GM19035 (cell line): ENCODE data around the gene IGSF3.
"Not testable (repeated sequence)": the region's sequence is repeated elsewhere in the genome, so short reads cannot be mapped to it uniquely, and the experiment has no call there.

ENCODE experiments used
- ATAC-seq: cut with Tn5 transposase; IDR thresholded peaks from one replicate; pipeline ENCODE4 v1.9.1; 2021; ENCODE audit not compliant: unreplicated experiment

The IGSF3 gene

DNA sequence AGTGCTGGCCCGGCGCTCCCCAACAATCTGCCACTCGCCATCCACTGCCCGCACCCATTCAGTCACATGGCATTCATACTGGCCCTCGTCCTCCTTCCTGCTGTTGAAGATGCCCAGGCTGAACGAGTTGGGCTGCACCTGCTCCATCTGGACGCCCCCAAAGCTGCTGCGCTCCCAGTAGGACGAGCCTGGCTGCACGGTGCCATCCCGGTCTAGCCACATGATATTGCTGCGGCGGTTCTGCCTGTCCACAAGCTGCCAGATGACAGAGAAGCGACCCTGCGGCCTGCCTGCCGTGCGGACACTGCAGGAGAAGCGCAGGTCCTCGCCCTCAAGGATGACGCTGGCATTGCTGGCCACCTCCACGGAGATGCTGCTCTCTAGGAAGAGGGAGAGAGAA is 63.9 kb downstream of the IGSF3 start:
- ATAC-seq = not testable (repeated sequence)

- not testable (repeated sequence) for ATAC-seq
Measured at GRCh38 chr1:116599369-116599768, 68.2 kb downstream of the IGSF3 start.

DNA sequence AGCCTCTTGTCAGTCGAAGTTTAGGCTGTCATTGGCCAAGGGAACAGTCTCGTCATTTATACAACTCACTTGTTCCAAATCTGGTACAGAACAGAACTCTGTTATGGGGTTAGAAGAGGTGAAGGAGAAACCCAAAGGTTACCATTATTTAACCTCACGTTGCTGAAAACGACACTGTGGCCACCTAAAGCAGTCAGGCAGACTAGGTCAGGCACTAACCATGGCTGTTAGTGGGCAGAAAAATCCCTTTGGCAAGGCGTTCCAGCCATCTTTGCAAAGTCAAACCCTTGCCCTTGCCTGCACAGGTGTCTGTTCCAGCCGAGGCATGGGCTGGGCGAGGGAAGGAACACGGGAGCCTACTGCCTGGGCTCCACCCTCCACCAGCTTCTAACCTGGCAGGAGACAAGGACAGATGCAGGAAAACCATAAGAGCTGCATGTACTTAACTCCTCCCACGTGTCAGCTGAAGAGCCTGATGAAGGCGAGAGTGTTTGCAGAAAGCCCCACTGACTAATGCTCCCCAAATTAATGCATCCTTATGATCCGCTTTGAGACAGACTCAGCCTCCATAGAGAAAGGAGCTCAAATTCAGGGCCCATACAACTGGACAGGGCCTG is 69.0 kb downstream of the IGSF3 start:
- ATAC-seq = not testable (repeated sequence)

DNA sequence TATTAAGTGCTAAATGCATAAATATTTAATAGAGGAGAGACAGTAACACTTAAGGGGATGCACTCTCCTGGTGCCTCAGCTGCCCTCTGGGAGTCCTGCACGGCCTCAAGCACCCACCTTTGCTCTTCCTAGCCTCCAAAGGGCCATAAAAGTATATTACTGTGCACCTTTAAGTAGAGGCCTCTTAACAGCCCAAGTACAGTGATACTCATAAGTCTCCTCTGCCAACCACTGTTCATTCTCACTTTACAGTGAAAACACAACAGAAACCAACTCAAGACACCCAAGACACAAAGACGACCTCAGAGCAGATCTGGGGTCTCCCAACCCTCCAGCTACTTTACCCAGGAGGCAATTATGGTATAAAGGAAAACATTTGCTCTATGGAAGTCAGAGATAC is 70.1 kb downstream of the IGSF3 start:
- peak; percentile 84 for ATAC-seq

DNA sequence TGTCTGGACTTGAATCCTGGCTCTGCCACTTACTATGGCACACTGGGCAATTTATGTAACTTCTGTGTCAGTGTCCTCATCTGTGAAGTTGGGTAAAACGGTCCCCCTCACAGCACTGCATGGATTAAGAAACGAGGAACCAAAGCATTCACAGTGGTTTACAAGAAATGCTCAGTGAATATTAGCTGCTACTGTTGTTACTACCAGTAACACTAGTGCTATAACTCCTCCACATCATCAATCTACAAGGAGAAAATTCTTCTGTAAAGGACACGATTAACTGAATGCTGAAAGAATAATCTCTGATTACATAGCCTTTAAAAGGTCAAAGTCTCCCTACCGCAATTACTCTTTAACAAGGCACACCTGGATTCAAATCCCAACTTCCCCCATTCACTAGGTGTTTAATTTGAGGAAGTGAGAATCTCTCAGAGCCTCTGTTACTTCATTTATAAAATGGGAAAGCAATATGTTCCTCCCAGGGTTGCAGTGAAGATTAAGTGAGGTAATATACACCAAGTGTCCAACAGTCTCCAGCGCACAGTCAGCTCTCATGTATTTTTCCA is 70.7 kb downstream of the IGSF3 start:
- not testable (repeated sequence) for ATAC-seq

- not testable (repeated sequence) for ATAC-seq
Measured at GRCh38 chr1:116595946-116596741, 71.4 kb downstream of the IGSF3 start.

- ATAC-seq = not testable (repeated sequence)
Measured at GRCh38 chr1:116595065-116595840, 72.3 kb downstream of the IGSF3 start.

GRCh38 chr1:116593977-116594376 is 73.6 kb downstream of the IGSF3 start:
- ATAC-seq = not testable (repeated sequence)

DNA sequence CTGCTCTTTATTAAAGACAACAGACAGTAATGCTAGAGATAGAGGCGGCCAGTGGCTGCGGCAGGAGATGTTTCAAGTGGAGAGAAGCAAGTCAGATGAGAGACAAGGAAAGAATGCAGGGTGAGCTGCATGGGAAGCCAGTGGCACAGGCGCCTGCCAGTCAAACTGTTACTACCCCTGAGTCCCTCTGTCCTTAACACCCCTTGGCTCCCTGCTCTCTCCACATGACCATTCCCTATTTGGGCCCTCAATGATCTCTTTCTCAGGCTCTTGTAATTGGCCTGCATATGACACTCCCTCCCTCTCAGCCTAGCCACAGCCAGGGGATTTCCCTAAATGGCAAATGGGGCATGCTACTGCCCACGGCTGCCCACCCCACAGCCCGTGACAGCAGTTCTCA is 74.1 kb downstream of the IGSF3 start:
- ATAC-seq = not testable (repeated sequence)

DNA sequence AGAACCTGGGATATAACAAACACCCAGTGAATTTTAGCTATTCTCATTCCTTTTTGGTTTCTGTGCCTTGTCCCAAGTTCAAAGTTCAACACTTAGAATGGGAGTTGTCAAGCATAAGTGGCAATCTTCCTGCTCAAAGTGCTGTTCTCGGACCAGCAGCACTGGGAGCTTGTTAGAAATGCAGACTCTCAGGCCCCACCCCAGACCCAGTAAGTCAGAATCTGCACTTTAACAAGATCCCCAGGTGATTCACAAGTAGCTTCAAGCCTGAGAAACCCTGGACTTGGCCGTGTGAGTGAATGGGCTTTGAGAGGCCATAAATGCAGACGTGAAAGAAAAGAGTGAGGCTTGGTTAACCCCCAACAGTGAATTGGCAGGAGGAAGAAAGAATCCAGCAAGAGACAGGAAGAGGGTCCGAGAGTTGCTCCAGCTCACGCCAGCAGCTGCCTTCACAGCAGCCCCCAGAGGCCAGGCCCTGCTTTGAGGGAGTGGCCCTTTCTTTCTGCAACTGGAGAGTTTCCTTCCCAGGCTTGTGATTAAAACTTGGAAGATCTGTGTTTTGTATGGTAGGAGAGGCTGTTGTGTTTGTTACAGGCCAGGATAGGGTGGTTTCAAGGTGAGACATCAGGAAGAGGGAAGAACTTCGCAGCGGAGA is 75.5 kb downstream of the IGSF3 start:
- ATAC-seq = not testable (repeated sequence)

GRCh38 chr1:116591006-116591950 is 76.3 kb downstream of the IGSF3 start:
- ATAC-seq = not testable (repeated sequence)

DNA sequence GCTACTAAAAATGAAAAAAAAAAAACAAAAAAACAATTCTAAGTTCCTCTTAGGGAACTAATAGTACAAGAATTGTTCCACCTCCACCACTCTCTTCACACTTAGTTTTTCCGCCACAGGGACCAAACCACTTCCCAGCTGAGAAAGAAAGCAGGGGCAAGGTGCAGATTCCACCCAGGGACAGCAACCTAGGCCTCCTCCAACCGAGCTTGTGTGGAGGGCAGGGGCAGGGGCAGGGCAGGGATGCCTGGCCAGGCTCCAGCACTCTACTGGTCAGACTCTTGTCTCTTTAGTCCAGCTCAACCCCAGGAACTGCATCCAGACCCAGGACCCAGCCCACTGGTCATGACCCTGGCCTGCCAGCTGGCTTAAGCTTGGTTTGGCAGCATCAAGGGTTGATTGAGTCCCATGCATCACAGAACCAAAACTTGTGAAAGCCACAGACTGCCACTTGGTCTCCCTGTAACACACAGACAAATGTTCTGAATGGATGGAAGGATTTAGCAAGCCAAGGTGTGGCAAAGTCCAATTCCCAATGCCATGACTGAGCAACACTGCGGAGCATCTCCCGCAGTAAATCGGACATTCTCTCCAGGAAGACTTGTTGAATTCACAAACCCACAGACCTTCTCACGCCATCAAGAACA is 77.1 kb downstream of the IGSF3 start:
- ATAC-seq = not testable (repeated sequence)

DNA sequence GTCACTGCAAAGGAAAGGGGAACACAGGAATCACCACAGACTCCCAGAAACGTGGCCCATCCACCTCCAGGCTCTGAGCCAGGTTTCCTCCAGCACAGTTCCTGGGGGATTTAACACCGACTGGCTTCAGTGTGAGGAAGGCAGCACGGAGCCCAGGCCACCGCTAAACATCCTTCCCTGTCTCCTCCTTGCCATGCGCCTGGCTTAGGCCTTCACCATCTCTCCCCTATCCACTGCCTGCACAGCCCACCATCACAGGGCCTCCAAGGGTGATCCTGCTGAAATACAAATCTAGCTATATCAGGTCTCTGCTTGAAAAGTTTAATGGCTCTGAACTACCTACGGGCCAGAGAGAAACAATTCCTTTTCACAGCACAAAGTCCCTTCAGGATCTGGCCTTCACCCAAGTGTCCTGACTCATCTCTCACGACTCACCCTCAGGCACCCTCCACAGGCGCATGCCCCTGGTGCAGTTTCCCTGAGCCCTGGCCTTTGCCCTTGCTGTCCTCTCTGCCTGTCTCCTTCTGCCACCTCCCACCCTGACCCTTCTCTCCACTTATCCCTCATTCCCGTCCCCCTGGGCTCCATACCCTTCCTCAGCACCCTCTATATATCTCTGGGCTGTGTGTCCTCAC is 78.3 kb downstream of the IGSF3 start:
- ATAC-seq = not testable (repeated sequence)

DNA sequence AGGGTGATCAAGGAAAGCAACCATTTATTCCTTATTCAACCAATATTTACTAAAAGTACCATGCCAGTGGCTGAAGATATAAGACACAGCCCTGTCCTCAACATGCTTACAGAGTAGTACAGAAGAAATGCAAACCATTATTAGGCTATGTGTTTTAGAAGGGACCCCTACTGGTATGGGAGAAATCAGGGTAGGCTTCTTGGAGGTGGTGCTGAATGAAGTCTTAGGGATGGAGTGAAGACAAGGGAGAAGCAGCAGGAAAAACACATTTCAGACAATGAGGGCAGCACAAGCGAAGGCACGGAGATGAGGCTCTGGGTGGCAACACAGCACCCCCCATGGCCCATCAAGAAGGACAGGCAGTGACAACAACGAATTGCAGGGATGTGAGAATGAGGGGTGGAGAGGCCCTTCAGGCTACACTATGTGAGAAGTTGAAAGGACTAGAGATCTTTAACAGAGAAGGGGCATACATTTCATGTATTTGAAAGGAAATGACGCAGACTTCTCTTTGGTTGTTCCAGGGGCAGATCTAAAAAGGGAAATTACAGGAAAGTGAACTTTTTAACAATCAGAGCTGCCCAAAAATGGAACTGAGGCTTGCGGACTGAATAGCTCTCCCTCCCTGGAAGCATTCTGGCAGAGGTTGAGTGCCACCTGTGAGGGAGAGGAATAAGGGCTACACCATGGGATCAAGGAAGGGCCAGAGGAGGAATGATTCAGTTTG is 79.9 kb downstream of the IGSF3 start:
- no peak for ATAC-seq

- ATAC-seq = no peak
Measured at GRCh38 chr1:116586741-116587143, 80.8 kb downstream of the IGSF3 start.

- no peak for ATAC-seq
Measured at GRCh38 chr1:116585886-116586285, 81.6 kb downstream of the IGSF3 start.

- no peak for ATAC-seq
Measured at GRCh38 chr1:116581323-116581885, 86.1 kb downstream of the IGSF3 start.
